ENCODE measurements around the gene BAK1. TPM values are rescaled to one million over a fixed set of nuclear protein-coding genes. Genes with fewer than 3 reads are reported as not detected.

The BAK1 gene
- total and polyA plus RNA-seq, 4 experiments from 2014 or later: 26.2 to 41.6 (median 27.6) TPM

- Histone ChIP-seq H3K27me3 (ENCODE audit: insufficient read depth, low read length) (no peaks in the 10 kb centered on the region), H3K4me3 (ENCODE audit: low read length in 2 of 2) (no peak overlapping the region), H3K9me3 (ENCODE audit: control insufficient read depth in 1 of 2, low read length in 2 of 2) (no peaks in the 10 kb centered on the region), H3K4me1 (ENCODE audit: insufficient read depth, low read length) (peaks cover 17% of the 10 kb centered on the region), H3K36me3 (ENCODE audit: insufficient read depth, low read length) (no peaks in the 10 kb centered on the region), H3K27ac (ENCODE audit: low read depth, low read length) (peak overlapping the region; percentile 47)
- Mint-ChIP-seq H3K36me3 (no peaks in the 10 kb centered on the region), H3K27ac (peak overlapping the region; percentile 70 to 92 (median 89)), H3K9me3 (no peaks in the 10 kb centered on the region), H3K27me3 (no peaks in the 10 kb centered on the region), H3K4me1 (peaks cover 9 to 33% (median 18%) of the 10 kb centered on the region in 4 donors), H3K4me3 (peak overlapping the region in 3 of 8 donors; percentile 28 to 66 (median 64))
- intact Hi-C loops (cut with micrococcal nuclease): loop anchor here (5.0 kb wide), 1 partner anchor 566 kb away; no protein-coding TSS in a partner anchor
- ChIA-PET POLR2A (ENCODE audit: partially characterized antibody) (interaction anchor here (0.8 to 1.9 kb wide), 5 partner anchors 15 to 132 kb away, joined by 3 to 9 read pairs (median 5); partner anchors contain the start of genes ITPR3 and ZBTB9), CTCF (ENCODE audit: partially characterized antibody) (interaction anchor here (0.8 to 5.8 kb wide), 18 partner anchors 9 to 184 kb away, joined by 3 to 77 read pairs (median 9); partner anchors contain the start of genes ITPR3 and UQCC2)
- DNase-seq: peak in 1 of 5 donors; percentile 27
Observed at GRCh38 chr6:33586108-33586640, 6.1 kb upstream of the BAK1 start.

- Histone ChIP-seq H3K27ac (ENCODE audit: low read depth, low read length) (peak overlapping the region; percentile 47), H3K9me3 (ENCODE audit: control insufficient read depth in 1 of 2, low read length in 2 of 2) (no peaks in the 10 kb centered on the region), H3K4me1 (ENCODE audit: insufficient read depth, low read length) (peaks cover 18% of the 10 kb centered on the region), H3K27me3 (ENCODE audit: insufficient read depth, low read length) (no peaks in the 10 kb centered on the region), H3K4me3 (ENCODE audit: low read length in 2 of 2) (no peak overlapping the region), H3K36me3 (ENCODE audit: insufficient read depth, low read length) (no peaks in the 10 kb centered on the region)
- peak overlapping the region in 7 of 8 donors; percentile 28 to 66 (median 59) for H3K4me3 Mint-ChIP-seq
- H3K4me1 Mint-ChIP-seq: peaks cover 8 to 34% (median 17%) of the 10 kb centered on the region in 4 donors
- H3K27ac Mint-ChIP-seq: peak overlapping the region; percentile 85 to 93 (median 89)
- DNase-seq: peak; percentile 78 to 89 (median 83)
- ChIA-PET CTCF (ENCODE audit: partially characterized antibody) (interaction anchor here (0.6 to 5.8 kb wide), 28 partner anchors 9 to 1694 kb away, joined by 3 to 77 read pairs (median 3); partner anchors contain the start of genes ITPR3, UQCC2 and ZBTB9), POLR2A (ENCODE audit: partially characterized antibody) (interaction anchor here (0.8 to 1.9 kb wide), 8 partner anchors 15 to 186 kb away, joined by 3 to 8 read pairs (median 4); partner anchors contain the start of genes ITPR3 and ZBTB9)
- no peaks in the 10 kb centered on the region for H3K27me3 Mint-ChIP-seq
- intact Hi-C loops (cut with micrococcal nuclease): loop anchor here (1.0 to 5.0 kb wide), 6 partner anchors 15 to 567 kb away; no protein-coding TSS in a partner anchor
- no peaks in the 10 kb centered on the region for H3K9me3 Mint-ChIP-seq
- no peaks in the 10 kb centered on the region for H3K36me3 Mint-ChIP-seq
Observed at GRCh38 chr6:33585403-33586107, 5.5 kb upstream of the BAK1 start.

GRCh38 chr6:33584700-33585402 lies 4.8 kb upstream of the BAK1 start:
- Mint-ChIP-seq H3K27ac (peak overlapping the region in 6 of 7 donors; percentile 66 to 93 (median 87)), H3K36me3 (peaks cover 0 to 4% of the 10 kb centered on the region in 2 donors), H3K9me3 (no peaks in the 10 kb centered on the region), H3K27me3 (no peaks in the 10 kb centered on the region), H3K4me1 (peaks cover 12 to 41% (median 20%) of the 10 kb centered on the region in 4 donors), H3K4me3 (peak overlapping the region in 1 of 8 donors; percentile 43)
- Histone ChIP-seq H3K27me3 (ENCODE audit: insufficient read depth, low read length) (no peaks in the 10 kb centered on the region), H3K4me3 (ENCODE audit: low read length in 2 of 2) (no peak overlapping the region), H3K4me1 (ENCODE audit: insufficient read depth, low read length) (peaks cover 23% of the 10 kb centered on the region), H3K27ac (ENCODE audit: low read depth, low read length) (peak overlapping the region; percentile 47), H3K36me3 (ENCODE audit: insufficient read depth, low read length) (no peaks in the 10 kb centered on the region), H3K9me3 (ENCODE audit: control insufficient read depth in 1 of 2, low read length in 2 of 2) (no peaks in the 10 kb centered on the region)
- intact Hi-C loops (cut with micrococcal nuclease): loop anchor here (1.0 to 5.0 kb wide), 6 partner anchors 14 to 567 kb away; no protein-coding TSS in a partner anchor
- ChIA-PET POLR2A (ENCODE audit: partially characterized antibody) (interaction anchor here (0.8 to 1.9 kb wide), 7 partner anchors 14 to 186 kb away, joined by 3 to 8 read pairs (median 4); partner anchors contain the start of genes ITPR3 and ZBTB9), CTCF (ENCODE audit: partially characterized antibody) (interaction anchor here (0.6 to 5.8 kb wide), 25 partner anchors 10 to 1695 kb away, joined by 3 to 77 read pairs (median 3); partner anchors contain the start of genes ITPR3, UQCC2 and ZBTB9)
- DNase-seq: peak in 1 of 5 donors; percentile 13

- Mint-ChIP-seq H3K36me3 (peaks cover 0 to 12% of the 10 kb centered on the region in 2 donors), H3K27me3 (no peaks in the 10 kb centered on the region), H3K27ac (peak overlapping the region in 3 of 7 donors; percentile 68 to 77 (median 70)), H3K4me3 (peak overlapping the region in 1 of 8 donors; percentile 29), H3K9me3 (no peaks in the 10 kb centered on the region), H3K4me1 (peaks cover 13 to 52% (median 20%) of the 10 kb centered on the region in 4 donors)
- Histone ChIP-seq H3K36me3 (ENCODE audit: insufficient read depth, low read length) (no peaks in the 10 kb centered on the region), H3K4me1 (ENCODE audit: insufficient read depth, low read length) (peaks cover 23% of the 10 kb centered on the region), H3K27ac (ENCODE audit: low read depth, low read length) (no peak overlapping the region), H3K4me3 (ENCODE audit: low read length in 2 of 2) (no peak overlapping the region), H3K9me3 (ENCODE audit: control insufficient read depth in 1 of 2, low read length in 2 of 2) (no peaks in the 10 kb centered on the region), H3K27me3 (ENCODE audit: insufficient read depth, low read length) (no peaks in the 10 kb centered on the region)
- no peak for DNase-seq
- ChIA-PET POLR2A (ENCODE audit: partially characterized antibody) (interaction anchor here (1.2 to 1.9 kb wide), 2 partner anchors 12 to 37 kb away, joined by 3 to 8 read pairs; partner anchors contain the start of gene ITPR3), CTCF (ENCODE audit: partially characterized antibody) (interaction anchor here (1.8 to 5.8 kb wide), 3 partner anchors 118 to 130 kb away, joined by 5 to 77 read pairs (median 19); partner anchors contain the start of gene UQCC2)
- intact Hi-C loops (cut with micrococcal nuclease): loop anchor here (2.0 kb wide), 3 partner anchors 13 to 161 kb away; no protein-coding TSS in a partner anchor
Observed at GRCh38 chr6:33583591-33584155, 3.6 kb upstream of the BAK1 start.

- ChIA-PET CTCF (ENCODE audit: partially characterized antibody) (interaction anchor here (0.7 to 3.8 kb wide), 7 partner anchors 10 to 165 kb away, joined by 3 to 20 read pairs (median 3); partner anchors contain the start of gene CUTA), POLR2A (ENCODE audit: partially characterized antibody) (interaction anchor here (0.8 to 3.9 kb wide), 2 partner anchors 41 to 121 kb away, joined by 3 to 29 read pairs; partner anchors contain the start of gene ITPR3)
- H3K4me1 Mint-ChIP-seq: peaks cover 18 to 68% (median 39%) of the 10 kb centered on the region in 4 donors
Observed at GRCh38 chr6:33581186-33581585, 1.1 kb upstream of the BAK1 start.

GRCh38 chr6:33578588-33579011 lies 1.5 kb downstream of the BAK1 start:
- CTCF ChIA-PET (ENCODE audit: partially characterized antibody): interaction anchor here (0.7 to 3.8 kb wide), 10 partner anchors 9 to 162 kb away, joined by 3 to 20 read pairs (median 4); no protein-coding TSS in a partner anchor

More at GRCh38 chr6:33581186-33581585, 1.1 kb upstream of the BAK1 start:
- peaks cover 42% of the 10 kb centered on the region for H3K4me1 ChIP-seq (ENCODE audit: insufficient read depth, low read length)
- H3K27ac ChIP-seq (ENCODE audit: low read depth, low read length): no peak overlapping the region
- peaks cover 10% of the 10 kb centered on the region for H3K36me3 ChIP-seq (ENCODE audit: insufficient read depth, low read length)
- DNase-seq: no peak
- intact Hi-C loops (cut with micrococcal nuclease): no loop called here
- Mint-ChIP-seq H3K36me3 (peaks cover 14 to 29% of the 10 kb centered on the region in 2 donors), H3K27me3 (no peaks in the 10 kb centered on the region), H3K4me3 (no peak overlapping the region), H3K27ac (peak overlapping the region in 4 of 7 donors; percentile 22 to 98 (median 46)), H3K9me3 (no peaks in the 10 kb centered on the region)
- H3K27me3 ChIP-seq (ENCODE audit: insufficient read depth, low read length): no peaks in the 10 kb centered on the region
- H3K4me3 ChIP-seq (ENCODE audit: low read length in 2 of 2): no peak overlapping the region
- no peaks in the 10 kb centered on the region for H3K9me3 ChIP-seq (ENCODE audit: control insufficient read depth in 1 of 2, low read length in 2 of 2)

More at GRCh38 chr6:33578588-33579011, 1.5 kb downstream of the BAK1 start:
- no peaks in the 10 kb centered on the region for H3K9me3 Mint-ChIP-seq
- Histone ChIP-seq H3K36me3 (ENCODE audit: insufficient read depth, low read length) (peaks cover 33% of the 10 kb centered on the region), H3K9me3 (ENCODE audit: control insufficient read depth in 1 of 2, low read length in 2 of 2) (no peaks in the 10 kb centered on the region), H3K4me3 (ENCODE audit: low read length in 2 of 2) (peak overlapping the region; percentile 88 to 98), H3K27ac (ENCODE audit: low read depth, low read length) (peak overlapping the region; percentile 90), H3K27me3 (ENCODE audit: insufficient read depth, low read length) (no peaks in the 10 kb centered on the region), H3K4me1 (ENCODE audit: insufficient read depth, low read length) (peaks cover 26% of the 10 kb centered on the region)
- peaks cover 14 to 50% (median 28%) of the 10 kb centered on the region in 4 donors for H3K4me1 Mint-ChIP-seq
- intact Hi-C loops (cut with micrococcal nuclease): loop anchor here (2.0 to 10.0 kb wide), 3 partner anchors 42 to 374 kb away; partner anchors contain the start of genes B3GALT4, HSD17B8, ITPR3 and RING1
- H3K27me3 Mint-ChIP-seq: no peaks in the 10 kb centered on the region
- peaks cover 28 to 44% of the 10 kb centered on the region in 2 donors for H3K36me3 Mint-ChIP-seq
- POLR2A ChIA-PET (ENCODE audit: partially characterized antibody): interaction anchor here (0.6 to 3.9 kb wide), 18 partner anchors 7 to 607 kb away, joined by 3 to 35 read pairs (median 8); partner anchors contain the start of genes B3GALT4, CUTA, ITPR3 and RPS18
- H3K4me3 Mint-ChIP-seq: peak overlapping the region; percentile 93 to 100 (median 98)
- peak; percentile 60 to 78 (median 65) for DNase-seq
- peak overlapping the region; percentile 98 to 100 (median 99) for H3K27ac Mint-ChIP-seq

Measured in CD4-positive, alpha-beta memory T cell (primary cell).